GM23338 (cell line): ENCODE results near the gene PDXK.

Experiments used
- CREB1 ChIP-seq: fragments of 250-450 bp; sonication (Bioruptor Pico); IDR thresholded peaks from 2 replicates; pipeline ENCODE4 v1.5.0; 2020; ENCODE audit warnings: low read depth, mild to moderate bottlenecking, moderate library complexity
- CTCF ChIP-seq, 2 experiments: fragments of 200-600 bp in 1 of 2; sonication (generic) in 1 of 2; conservative IDR thresholded peaks; 2 replicates each; pipeline versions ENCODE4 v1.5.1 to v1.6.1; 2016 to 2017; ENCODE audit warnings: antibody characterized with exemption in 2 of 2, low read depth in 2 of 2, mild to moderate bottlenecking in 2 of 2, moderate library complexity in 1 of 2
- EZH2 ChIP-seq: fragments of 200-600 bp; sonication (generic); IDR thresholded peaks from one replicate; pipeline ENCODE4 v1.8.0; 2017; ENCODE audit warnings: antibody characterized with exemption, mild to moderate bottlenecking, low read depth; ENCODE audit not compliant: unreplicated experiment
- EZH2phosphoT487 ChIP-seq: fragments of 200-600 bp; sonication (generic); IDR thresholded peaks from one replicate; pipeline ENCODE4 v1.8.1; 2018; ENCODE audit warnings: antibody characterized with exemption; ENCODE audit not compliant: unreplicated experiment
- JUNB ChIP-seq: IDR thresholded peaks from one replicate; pipeline ENCODE4 v1.6.1; 2016; ENCODE audit warnings: antibody characterized with exemption; ENCODE audit not compliant: unreplicated experiment
- POLR2AphosphoS5 ChIP-seq: IDR thresholded peaks from 2 replicates; pipeline ENCODE4 v1.6.1; 2016; ENCODE audit warnings: antibody characterized with exemption, low read depth
- REST ChIP-seq: IDR thresholded peaks from one replicate; pipeline ENCODE4 v1.6.1; 2018; ENCODE audit warnings: antibody characterized with exemption; ENCODE audit not compliant: unreplicated experiment

GRCh38 chr21:43790010-43790524, 71.1 kb downstream of the PDXK start:
- TF ChIP-seq CTCF (conservative IDR thresholded peaks at IDR 0.05; ENCODE audit: low read depth in 2 of 2) (no peak), REST (no peak), POLR2AphosphoS5 (no peak), EZH2phosphoT487 (no peak), EZH2 (no peak), CREB1 (CRISPR knock-in tag) (no peak), JUNB (no peak)
